HUES48 (cell line): ENCODE results near the gene CDC42BPB.

Source experiments
- H3K27ac ChIP-seq: one replicate; pipeline ENCODE4 v1.7.0; 2013; ENCODE audit warnings: low read depth, low read length, inconsistent platforms
- H3K27me3 ChIP-seq: 2 replicates; pipeline ENCODE4 v1.6.1; 2013; ENCODE audit warnings: mild to moderate bottlenecking, low read length; ENCODE audit not compliant: control insufficient read depth, insufficient read depth
- H3K36me3 ChIP-seq: 2 replicates; pipeline ENCODE4 v1.6.1; 2013; ENCODE audit warnings: low read length; ENCODE audit not compliant: control insufficient read depth, insufficient read depth
- H3K4me1 ChIP-seq: 2 replicates; pipeline ENCODE4 v1.6.1; 2013; ENCODE audit warnings: mild to moderate bottlenecking, low read length; ENCODE audit not compliant: control insufficient read depth, insufficient read depth
- H3K4me3 ChIP-seq: 2 replicates; pipeline ENCODE4 v1.5.1; 2013; ENCODE audit warnings: mild to moderate bottlenecking, low read depth, low read length
- H3K9ac ChIP-seq: 2 replicates; pipeline ENCODE4 v1.6.1; 2013; ENCODE audit warnings: mild to moderate bottlenecking, low read depth, low read length, moderate library complexity
- H3K9me3 ChIP-seq: 2 replicates; pipeline ENCODE4 v1.6.1; 2013; ENCODE audit warnings: low read length; ENCODE audit not compliant: control insufficient read depth, insufficient read depth

CDC42BPB gene

DNA sequence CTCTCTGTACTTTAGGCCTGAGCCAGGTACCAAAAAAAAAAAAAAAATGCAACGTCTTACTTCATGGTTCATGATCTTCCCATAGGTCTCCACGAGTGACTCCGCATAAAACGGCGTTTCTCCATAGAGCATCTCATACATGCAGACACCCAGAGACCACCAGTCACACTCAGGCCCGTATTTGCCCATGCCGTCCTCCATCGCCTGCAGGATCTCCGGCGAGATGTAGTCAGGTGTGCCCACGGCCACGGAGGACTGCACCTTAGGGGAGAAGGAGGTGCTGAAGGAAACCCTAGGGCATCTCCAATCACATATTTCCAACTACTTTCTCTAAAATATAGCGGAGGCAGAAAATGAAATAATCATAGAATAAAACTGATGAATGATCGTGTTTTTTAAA lies 73.9 kb downstream of the CDC42BPB start:
- 0 out of 2 replicates have a peak, but pooled peaks cover 5% of the 10 kb centered on the region for H3K9me3 ChIP-seq
- no peaks in the 10 kb centered on the region for H3K4me1 ChIP-seq
- no peak overlapping the region for H3K9ac ChIP-seq
- H3K4me3 ChIP-seq = no peak overlapping the region
- no peaks in the 10 kb centered on the region for H3K27me3 ChIP-seq
- peaks cover 78% of the 10 kb centered on the region for H3K36me3 ChIP-seq
- no peak overlapping the region for H3K27ac ChIP-seq

GRCh38 chr14:102982852-102983470 lies 74.4 kb downstream of the CDC42BPB start:
- H3K36me3 ChIP-seq = peaks cover 77% of the 10 kb centered on the region

DNA sequence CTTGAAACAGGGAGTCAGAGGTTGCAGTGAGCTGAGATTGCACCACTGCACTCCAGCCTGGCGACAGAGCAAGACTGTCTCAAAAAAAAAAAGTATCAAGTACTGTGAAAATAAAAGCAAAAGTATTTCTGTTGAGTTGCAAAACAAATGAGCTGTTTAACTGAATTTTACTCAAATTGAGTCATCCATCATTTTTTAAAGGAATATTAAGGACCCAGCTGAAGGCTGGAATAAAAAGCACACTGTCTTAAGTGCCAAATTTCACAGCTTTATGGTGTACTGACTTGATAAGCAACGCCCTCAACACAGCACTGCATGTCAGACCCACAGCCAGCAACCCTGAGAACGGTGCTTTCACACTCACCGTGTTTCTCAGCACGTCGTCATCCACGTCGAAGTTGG lies 76.9 kb downstream of the CDC42BPB start:
- Histone ChIP-seq H3K9ac (no peak overlapping the region), H3K9me3 (no peaks in the 10 kb centered on the region), H3K27ac (no peak overlapping the region), H3K27me3 (no peaks in the 10 kb centered on the region), H3K4me3 (no peak overlapping the region), H3K36me3 (peaks cover 86% of the 10 kb centered on the region), H3K4me1 (no peaks in the 10 kb centered on the region)

More at GRCh38 chr14:102982852-102983470, 74.4 kb downstream of the CDC42BPB start:
- H3K4me1 ChIP-seq = no peaks in the 10 kb centered on the region
- no peak overlapping the region for H3K4me3 ChIP-seq
- H3K9me3 ChIP-seq = no peaks in the 10 kb centered on the region
- H3K27me3 ChIP-seq = no peaks in the 10 kb centered on the region
- no peak overlapping the region for H3K9ac ChIP-seq
- no peak overlapping the region for H3K27ac ChIP-seq

DNA sequence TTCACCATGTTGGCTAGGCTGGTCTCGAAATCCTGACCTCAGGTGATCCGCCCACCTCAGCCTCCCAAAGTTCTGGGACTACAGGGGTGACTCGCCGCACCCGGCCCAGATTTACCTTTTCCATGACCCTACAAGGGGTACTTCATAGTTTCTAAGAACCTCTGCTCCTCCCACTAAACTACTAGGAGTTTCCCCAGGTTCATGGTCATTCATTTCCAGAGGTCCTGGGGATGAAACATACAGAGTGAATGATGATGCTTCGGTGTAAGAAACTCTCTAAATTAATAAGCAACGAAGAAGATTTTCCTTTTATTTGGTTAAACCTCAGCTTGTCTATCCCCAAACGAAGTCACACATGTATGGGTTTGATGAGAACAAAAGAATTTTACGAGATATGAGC lies 77.9 kb downstream of the CDC42BPB start:
- Histone ChIP-seq H3K9ac (no peak overlapping the region), H3K27ac (no peak overlapping the region), H3K27me3 (no peaks in the 10 kb centered on the region), H3K9me3 (no peaks in the 10 kb centered on the region), H3K36me3 (peaks cover 85% of the 10 kb centered on the region), H3K4me1 (no peaks in the 10 kb centered on the region), H3K4me3 (no peak overlapping the region)

GRCh38 chr14:102977475-102977874 lies 79.9 kb downstream of the CDC42BPB start:
- Histone ChIP-seq H3K4me1 (no peaks in the 10 kb centered on the region), H3K36me3 (peaks cover 87% of the 10 kb centered on the region), H3K27me3 (no peaks in the 10 kb centered on the region), H3K9ac (no peak overlapping the region), H3K4me3 (no peak overlapping the region), H3K9me3 (no peaks in the 10 kb centered on the region), H3K27ac (no peak overlapping the region)

GRCh38 chr14:102975662-102976061 lies 81.7 kb downstream of the CDC42BPB start:
- H3K9me3 ChIP-seq = no peaks in the 10 kb centered on the region
- no peak overlapping the region for H3K9ac ChIP-seq
- H3K27ac ChIP-seq = no peak overlapping the region
- no peaks in the 10 kb centered on the region for H3K4me1 ChIP-seq
- H3K4me3 ChIP-seq = no peak overlapping the region
- no peaks in the 10 kb centered on the region for H3K27me3 ChIP-seq
- peaks cover 89% of the 10 kb centered on the region for H3K36me3 ChIP-seq

GRCh38 chr14:102973706-102974285 lies 83.6 kb downstream of the CDC42BPB start:
- Histone ChIP-seq H3K9me3 (no peaks in the 10 kb centered on the region), H3K9ac (no peak overlapping the region), H3K4me1 (no peaks in the 10 kb centered on the region), H3K27ac (no peak overlapping the region), H3K27me3 (no peaks in the 10 kb centered on the region), H3K36me3 (peaks cover 91% of the 10 kb centered on the region), H3K4me3 (no peak overlapping the region)

DNA sequence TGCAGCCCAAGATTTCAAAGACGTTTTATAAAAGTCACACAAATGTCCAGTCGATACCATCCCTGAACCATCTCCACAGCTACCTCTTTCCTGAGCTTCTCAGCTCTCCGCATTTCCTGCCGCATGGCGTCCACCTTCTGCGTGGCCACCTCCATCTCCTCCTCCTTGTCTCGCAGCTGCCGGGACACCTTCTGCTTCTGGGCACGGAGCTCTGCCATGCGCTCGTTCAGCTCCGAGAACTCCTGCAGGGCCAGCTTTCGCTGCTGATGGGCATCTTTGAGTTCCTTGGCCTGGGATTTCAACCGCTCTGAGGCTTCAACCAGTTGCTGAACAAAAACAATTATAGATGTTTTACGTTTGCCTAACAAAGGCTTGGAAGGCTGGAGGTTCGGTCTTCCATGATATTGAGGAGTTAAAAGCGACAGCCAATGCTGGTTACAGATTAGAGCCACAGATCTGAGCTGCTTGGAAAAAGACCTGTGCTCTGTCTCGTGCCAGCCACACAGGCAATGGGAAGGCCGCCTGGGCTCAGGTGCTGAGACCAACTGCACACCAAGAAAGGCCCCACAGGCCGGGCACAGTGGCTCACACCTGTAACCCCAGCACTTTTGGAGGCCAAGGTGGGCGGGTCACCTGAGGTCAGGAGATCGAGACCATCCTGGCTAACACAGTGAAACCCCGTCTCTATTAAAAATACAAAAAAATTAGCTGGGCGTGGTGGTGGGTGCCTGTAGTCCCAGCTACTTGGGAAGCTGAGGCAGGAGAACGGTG lies 85.3 kb downstream of the CDC42BPB start:
- Histone ChIP-seq H3K27me3 (no peaks in the 10 kb centered on the region), H3K9me3 (no peaks in the 10 kb centered on the region), H3K9ac (no peak overlapping the region), H3K4me3 (no peak overlapping the region), H3K36me3 (peaks cover 93% of the 10 kb centered on the region), H3K4me1 (no peaks in the 10 kb centered on the region), H3K27ac (no peak overlapping the region)

- Histone ChIP-seq H3K9ac (no peak overlapping the region), H3K27me3 (no peaks in the 10 kb centered on the region), H3K9me3 (no peaks in the 10 kb centered on the region), H3K27ac (no peak overlapping the region), H3K4me3 (no peak overlapping the region), H3K36me3 (peaks cover 94% of the 10 kb centered on the region), H3K4me1 (no peaks in the 10 kb centered on the region)
Observed at GRCh38 chr14:102971314-102971713, 86.0 kb downstream of the CDC42BPB start.

DNA sequence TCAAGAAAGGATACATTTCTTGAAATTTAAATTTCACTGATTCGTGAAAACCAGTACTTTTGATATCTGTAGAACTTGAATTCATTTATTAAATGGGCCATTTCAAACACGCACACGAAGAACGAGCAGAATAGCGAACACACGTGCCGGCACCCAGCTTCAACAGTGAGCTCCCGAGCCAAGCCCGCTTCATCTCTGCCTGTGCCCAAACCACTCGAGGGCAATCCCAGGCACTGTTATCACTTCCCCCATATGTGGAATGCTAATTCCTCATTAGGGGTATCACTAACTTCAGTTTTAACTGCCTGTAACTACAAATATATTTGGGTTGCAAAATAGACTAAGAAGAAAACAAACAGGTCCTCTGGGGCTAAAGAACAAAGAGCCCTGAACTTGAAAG lies 86.9 kb downstream of the CDC42BPB start:
- Histone ChIP-seq H3K9ac (no peak overlapping the region), H3K27ac (no peak overlapping the region), H3K4me1 (no peaks in the 10 kb centered on the region), H3K36me3 (peaks cover 94% of the 10 kb centered on the region), H3K9me3 (no peaks in the 10 kb centered on the region), H3K4me3 (no peak overlapping the region), H3K27me3 (no peaks in the 10 kb centered on the region)

DNA sequence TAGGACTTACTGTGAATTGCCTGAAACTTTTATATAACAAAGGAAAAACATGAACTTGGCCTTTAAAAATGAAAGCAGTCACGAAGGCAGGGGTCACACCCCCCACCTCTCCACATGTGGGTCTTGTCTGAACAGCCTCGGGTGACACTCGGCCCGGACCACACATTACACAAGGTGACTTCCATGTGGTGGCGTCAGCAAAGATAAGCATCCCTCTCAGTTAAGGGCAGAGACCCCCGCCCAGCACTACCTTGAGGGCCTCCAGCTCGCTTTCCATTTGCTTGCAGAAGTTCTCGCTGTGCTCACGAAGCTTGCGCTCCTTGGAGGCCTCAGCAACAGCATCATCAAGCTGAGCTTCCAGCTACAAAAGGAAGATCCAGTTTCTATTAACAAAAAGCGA lies 87.4 kb downstream of the CDC42BPB start:
- Histone ChIP-seq H3K4me3 (no peak overlapping the region), H3K9ac (no peak overlapping the region), H3K9me3 (no peaks in the 10 kb centered on the region), H3K27me3 (no peaks in the 10 kb centered on the region), H3K36me3 (peaks cover 96% of the 10 kb centered on the region), H3K4me1 (no peaks in the 10 kb centered on the region), H3K27ac (no peak overlapping the region)
